Keratinocyte (primary cell): ENCODE data around the gene TTC22. TPM values are rescaled to one million over a fixed set of nuclear protein-coding genes. Genes with fewer than 3 reads are reported as not detected.

Experiments used
- DNase-seq: peaks from one replicate; pipeline ENCODE4 v3.0.0-alpha.2; 2011; ENCODE audit warnings: low read depth, missing footprints, low spot score
- FAIRE-seq: peaks from 2 replicates; lab custom pipeline; 2011; peaks lifted over from hg19 to GRCh38; lab: Jason Lieb, UNC
- H2AFZ ChIP-seq: 2 replicates; pipeline ENCODE4 v1.6.0; 2012; ENCODE audit warnings: low read length, control low read depth, inconsistent platforms; ENCODE audit not compliant: control insufficient read depth
- H3K27ac ChIP-seq: 2 replicates; pipeline ENCODE4 v1.5.1; 2011; ENCODE audit warnings: low read length; ENCODE audit not compliant: control insufficient read depth, insufficient read depth
- H3K27me3 ChIP-seq: 3 replicates; pipeline ENCODE4 v1.6.0; 2011; ENCODE audit warnings: low read length; ENCODE audit not compliant: control insufficient read depth, insufficient read depth; ENCODE audit errors: extremely low read depth
- H3K36me3 ChIP-seq, 2 experiments: 2 replicates in 1 of 2; 3 replicates in 1 of 2; pipeline ENCODE4 v1.5.1; 2011; ENCODE audit warnings: low read length in 2 of 2, mild to moderate bottlenecking in 1 of 2; ENCODE audit not compliant: control insufficient read depth in 2 of 2, insufficient read depth in 2 of 2; ENCODE audit errors: extremely low read depth in 1 of 2
- H3K4me1 ChIP-seq: 3 replicates; pipeline ENCODE4 v1.5.1; 2011; ENCODE audit warnings: low read length; ENCODE audit not compliant: control insufficient read depth, insufficient read depth; ENCODE audit errors: extremely low read depth
- H3K4me2 ChIP-seq: 3 replicates; pipeline ENCODE4 v1.6.0; 2011; ENCODE audit warnings: low read depth, low read length; ENCODE audit not compliant: control insufficient read depth, insufficient read depth; ENCODE audit errors: extremely low read depth
- H3K4me3 ChIP-seq, 3 experiments: fragments of 200-600 bp in 1 of 3; sonication (generic) in 1 of 3; 2 replicates in 2 of 3; 3 replicates in 1 of 3; pipeline ENCODE4 v1.5.1; 2011 to 2016; ENCODE audit warnings: low read length in 3 of 3, mild to moderate bottlenecking in 3 of 3, control low read depth in 2 of 3, inconsistent platforms in 1 of 3, low read depth in 1 of 3, mixed read lengths in 1 of 3, mixed run types in 1 of 3, moderate library complexity in 1 of 3; ENCODE audit not compliant: control insufficient read depth in 2 of 3, insufficient read depth in 2 of 3; ENCODE audit errors: extremely low read depth in 1 of 3
- H3K79me2 ChIP-seq: 2 replicates; pipeline ENCODE4 v1.6.0; 2012; ENCODE audit warnings: low read length; ENCODE audit not compliant: control insufficient read depth, insufficient read depth
- H3K9ac ChIP-seq: 3 replicates; pipeline ENCODE4 v1.6.0; 2011; ENCODE audit warnings: low read length; ENCODE audit not compliant: control insufficient read depth, insufficient read depth; ENCODE audit errors: extremely low read depth
- H3K9me1 ChIP-seq: 3 replicates; pipeline ENCODE4 v1.6.0; 2011; ENCODE audit warnings: low read length; ENCODE audit not compliant: control insufficient read depth, insufficient read depth; ENCODE audit errors: extremely low read depth
- H3K9me3 ChIP-seq: 2 replicates; pipeline ENCODE4 v1.5.1; 2012; ENCODE audit warnings: low read depth, low read length; ENCODE audit not compliant: control insufficient read depth
- H4K20me1 ChIP-seq: 3 replicates; pipeline ENCODE4 v1.6.0; 2011; ENCODE audit warnings: low read length; ENCODE audit not compliant: control insufficient read depth, insufficient read depth; ENCODE audit errors: extremely low read depth
- EZH2 ChIP-seq: IDR thresholded peaks from one replicate; pipeline ENCODE4 v1.6.1; 2012; ENCODE audit warnings: inconsistent platforms, mild to moderate bottlenecking, low read length, moderate library complexity
- dilution Hi-C: fragments of 300-500 bp; cut with MboI; formaldehyde crosslinking; loops from one replicate; pipeline ENCODE4 v1.7.0; 2020; ENCODE audit warnings: low sequenced_read_pairs; ENCODE audit not compliant: extremely low pct_ligation_motif_present
- polyA plus RNA-seq, 5 experiments: library from polyadenylated mRNA; depleted of rRNA in 3 of 5; stranded (reverse) in 3 of 5; stranded (forward) in 1 of 5; unstranded in 1 of 5; fragments of >200 nt; gene quantifications; 1 replicate in 1 of 5; 2 replicates in 3 of 5; 3 replicates in 1 of 5; pipeline versions ENCODE4 v1.2.1 to v1.2.3, GENCODE V29; 2011 to 2012; ENCODE audit warnings: missing spikeins in 2 of 5, low read depth in 1 of 5, low replicate concordance in 1 of 5
- TF ChIP-seq, protein P1 (sequence below), 3 experiments: IDR thresholded peaks in 1 of 3; conservative IDR thresholded peaks in 1 of 3; optimal IDR thresholded peaks in 1 of 3; 2 replicates in 2 of 3; 3 replicates in 1 of 3; pipeline versions ENCODE3 to v1.5.1; 2011; ENCODE audit warnings: low read length in 3 of 3, mild to moderate bottlenecking in 3 of 3, moderate library complexity in 2 of 3, control low read depth in 1 of 3, inconsistent platforms in 1 of 3; ENCODE audit not compliant: insufficient read depth in 2 of 3; ENCODE audit errors: extremely low read depth in 1 of 3

TTC22 gene
- polyA plus RNA-seq, 1 donor (not counting 4 experiments of a cell fraction or from before 2014, with no cell fraction given) = 5.1 TPM

DNA sequence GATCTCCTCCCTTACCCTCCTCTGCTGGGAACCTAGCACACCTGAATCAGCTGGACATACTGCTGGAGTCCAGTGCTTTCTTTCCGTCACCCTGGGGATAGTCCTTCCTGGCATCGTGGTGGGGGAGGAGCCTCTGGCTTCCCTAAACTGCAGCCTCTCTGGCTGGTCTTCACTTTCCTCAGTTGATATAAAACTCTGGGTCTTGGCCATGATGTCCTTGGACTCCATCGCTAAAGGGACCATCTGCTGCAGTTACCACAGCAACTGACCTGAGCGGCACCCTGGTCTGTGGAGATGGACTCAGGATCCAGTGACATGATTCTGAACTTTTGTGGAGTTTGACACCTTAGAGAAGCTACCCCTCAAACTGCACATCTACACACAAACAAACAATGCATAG lies 59.6 kb downstream of the TTC22 start:
- no peak overlapping the region for H3K9ac ChIP-seq

DNA sequence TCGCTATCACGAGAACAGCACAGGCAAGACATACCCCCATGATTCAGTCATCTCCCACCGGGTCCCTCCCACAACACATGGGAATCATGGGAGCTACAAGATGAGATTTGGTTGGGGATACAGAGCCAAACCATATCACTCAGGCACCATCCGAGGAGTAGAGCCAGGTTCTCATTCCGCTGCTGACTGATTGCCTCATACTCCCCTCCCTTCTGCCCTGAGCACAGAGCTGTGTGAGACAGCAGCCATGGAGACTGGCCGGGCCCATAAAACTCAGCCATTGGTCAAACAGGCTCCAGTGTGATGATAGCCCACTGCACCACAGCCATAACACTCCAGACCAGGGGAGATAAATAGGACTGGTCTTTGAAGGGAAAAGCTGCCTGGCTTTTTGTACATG lies 62.9 kb downstream of the TTC22 start:
- Histone ChIP-seq H3K79me2 (no peaks in the 10 kb centered on the region), H3K9me1 (no peaks in the 10 kb centered on the region), H3K4me2 (no peak overlapping the region), H3K4me3 (no peak overlapping the region), H2AFZ (no peak overlapping the region), H3K9me3 (no peaks in the 10 kb centered on the region), H3K27ac (no peak overlapping the region), H4K20me1 (no peaks in the 10 kb centered on the region), H3K9ac (no peak overlapping the region), H3K36me3 (peaks cover 28 to 29% of the 10 kb centered on the region in 2 experiments), H3K4me1 (no peaks in the 10 kb centered on the region), H3K27me3 (no peaks in the 10 kb centered on the region)
- no peak for TF ChIP-seq EZH2
- TF ChIP-seq, protein P1, sequence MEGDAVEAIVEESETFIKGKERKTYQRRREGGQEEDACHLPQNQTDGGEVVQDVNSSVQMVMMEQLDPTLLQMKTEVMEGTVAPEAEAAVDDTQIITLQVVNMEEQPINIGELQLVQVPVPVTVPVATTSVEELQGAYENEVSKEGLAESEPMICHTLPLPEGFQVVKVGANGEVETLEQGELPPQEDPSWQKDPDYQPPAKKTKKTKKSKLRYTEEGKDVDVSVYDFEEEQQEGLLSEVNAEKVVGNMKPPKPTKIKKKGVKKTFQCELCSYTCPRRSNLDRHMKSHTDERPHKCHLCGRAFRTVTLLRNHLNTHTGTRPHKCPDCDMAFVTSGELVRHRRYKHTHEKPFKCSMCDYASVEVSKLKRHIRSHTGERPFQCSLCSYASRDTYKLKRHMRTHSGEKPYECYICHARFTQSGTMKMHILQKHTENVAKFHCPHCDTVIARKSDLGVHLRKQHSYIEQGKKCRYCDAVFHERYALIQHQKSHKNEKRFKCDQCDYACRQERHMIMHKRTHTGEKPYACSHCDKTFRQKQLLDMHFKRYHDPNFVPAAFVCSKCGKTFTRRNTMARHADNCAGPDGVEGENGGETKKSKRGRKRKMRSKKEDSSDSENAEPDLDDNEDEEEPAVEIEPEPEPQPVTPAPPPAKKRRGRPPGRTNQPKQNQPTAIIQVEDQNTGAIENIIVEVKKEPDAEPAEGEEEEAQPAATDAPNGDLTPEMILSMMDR (optimal IDR thresholded peaks at IDR 0.05 in 1 of 3, IDR thresholded peaks at IDR 0.05 in 1 of 3, conservative IDR thresholded peaks at IDR 0.05 in 1 of 3; ENCODE audit: extremely low read depth in 1 of 3, insufficient read depth in 2 of 3, low read length in 3 of 3) = no peak
- FAIRE-seq = no peak
- no peak for DNase-seq
- dilution Hi-C loops = no loop called here

More for the DNA sequence above, 59.6 kb downstream of the TTC22 start:
- Histone ChIP-seq H3K4me2 (no peak overlapping the region), H3K36me3 (peaks cover 30% of the 10 kb centered on the region in 2 experiments), H3K9me1 (no peaks in the 10 kb centered on the region), H2AFZ (no peak overlapping the region), H3K27ac (no peak overlapping the region), H3K27me3 (no peaks in the 10 kb centered on the region), H3K9me3 (no peaks in the 10 kb centered on the region), H3K79me2 (no peaks in the 10 kb centered on the region), H4K20me1 (no peaks in the 10 kb centered on the region), H3K4me1 (no peaks in the 10 kb centered on the region), H3K4me3 (no peak overlapping the region)
- dilution Hi-C loops = no loop called here
- DNase-seq (no peak), FAIRE-seq (no peak)
- TF ChIP-seq EZH2 = no peak

DNA sequence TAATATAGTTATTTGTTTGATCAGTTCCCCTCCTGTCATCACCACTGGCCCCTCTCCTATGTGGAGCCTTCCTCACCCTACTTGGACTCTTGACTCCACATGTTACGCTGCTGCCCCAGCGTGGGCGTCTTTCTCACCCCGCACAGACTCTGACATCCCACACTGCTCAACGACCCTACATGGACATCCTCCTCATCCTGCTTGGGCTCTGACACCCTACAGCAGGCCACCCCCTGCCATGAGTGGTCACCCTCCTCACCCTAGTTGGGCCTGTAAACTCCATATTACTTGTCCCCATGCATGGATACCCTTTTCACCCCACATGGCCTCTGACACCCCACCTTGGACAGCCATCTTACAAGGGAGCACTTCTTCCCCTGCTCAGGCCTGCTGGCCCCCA lies 64.4 kb downstream of the TTC22 start:
- no peak overlapping the region for H3K4me3 ChIP-seq
- no peaks in the 10 kb centered on the region for H3K4me1 ChIP-seq
- H3K27ac ChIP-seq = no peak overlapping the region
- no peaks in the 10 kb centered on the region for H3K79me2 ChIP-seq
- no peaks in the 10 kb centered on the region for H3K9me1 ChIP-seq
- TF ChIP-seq, protein P1 (optimal IDR thresholded peaks at IDR 0.05 in 1 of 3, IDR thresholded peaks at IDR 0.05 in 1 of 3, conservative IDR thresholded peaks at IDR 0.05 in 1 of 3; ENCODE audit: extremely low read depth in 1 of 3, insufficient read depth in 2 of 3, low read length in 3 of 3) = no peak
- TF ChIP-seq EZH2 = no peak
- no peaks in the 10 kb centered on the region for H3K9me3 ChIP-seq
- FAIRE-seq (no peak), DNase-seq (no peak)
- no peak overlapping the region for H3K9ac ChIP-seq
- H4K20me1 ChIP-seq = no peaks in the 10 kb centered on the region
- H3K36me3 ChIP-seq = peaks cover 21 to 26% of the 10 kb centered on the region in 2 experiments
- dilution Hi-C loops = no loop called here
- H3K4me2 ChIP-seq = no peak overlapping the region
- H3K27me3 ChIP-seq = no peaks in the 10 kb centered on the region
- H2AFZ ChIP-seq = no peak overlapping the region
